ENCODE measurements around the gene INPPL1.
"Not testable (repeated sequence)": the region's sequence is repeated elsewhere in the genome, so short reads cannot be mapped to it uniquely, and the experiment has no call there.

INPPL1 gene

GRCh38 chr11:72224564-72225410 lies at the start of gene INPPL1:
TSS of gene INPPL1 (plus strand) at chr11:72224767. CDS start at chr11:72224985, 218 bp downstream.
- DNase-seq, result no peak

GRCh38 chr11:72177656-72178055 lies 46.9 kb upstream of the INPPL1 start:
- no peak for DNase-seq

GRCh38 chr11:72179049-72179803 lies 45.3 kb upstream of the INPPL1 start:
- DNase-seq, result no peak

- DNase-seq, result no peak
Measured at GRCh38 chr11:72179804-72180396, 44.7 kb upstream of the INPPL1 start.

- DNase-seq, result not testable (repeated sequence)
Measured at GRCh38 chr11:72180892-72181552, 43.5 kb upstream of the INPPL1 start.

GRCh38 chr11:72181553-72181958 lies 43.0 kb upstream of the INPPL1 start:
- not testable (repeated sequence) for DNase-seq

- DNase-seq, result no peak
Measured at GRCh38 chr11:72188267-72188666, 36.3 kb upstream of the INPPL1 start.

GRCh38 chr11:72189455-72190250 lies 34.9 kb upstream of the INPPL1 start:
- no peak for DNase-seq

GRCh38 chr11:72190631-72191071 lies 33.9 kb upstream of the INPPL1 start:
- DNase-seq, result no peak

- no peak for DNase-seq
Measured at GRCh38 chr11:72191961-72192381, 32.6 kb upstream of the INPPL1 start, which contains the start of gene FOLR1. TSS of gene FOLR1 (plus strand) at chr11:72192140. CDS start at chr11:72192174, 34 bp downstream.

- DNase-seq, result no peak
Measured at GRCh38 chr11:72195518-72196270, 28.9 kb upstream of the INPPL1 start.

- not testable (repeated sequence) for DNase-seq
Measured at GRCh38 chr11:72201445-72201844, 23.1 kb upstream of the INPPL1 start.

GRCh38 chr11:72202571-72202970 lies 22.0 kb upstream of the INPPL1 start:
- DNase-seq, result no peak

GRCh38 chr11:72203163-72203562 lies 21.4 kb upstream of the INPPL1 start:
- DNase-seq, result no peak

- no peak for DNase-seq
Measured at GRCh38 chr11:72204886-72205285, 19.7 kb upstream of the INPPL1 start.

GRCh38 chr11:72206794-72207193 lies 17.8 kb upstream of the INPPL1 start:
- DNase-seq, result not testable (repeated sequence)

- no peak for DNase-seq
Measured at GRCh38 chr11:72208281-72208680, 16.3 kb upstream of the INPPL1 start.

GRCh38 chr11:72209101-72209500 lies 15.5 kb upstream of the INPPL1 start:
- no peak for DNase-seq

- no peak for DNase-seq
Measured at GRCh38 chr11:72216638-72217037, 7.9 kb upstream of the INPPL1 start, which contains the start of gene FOLR2. TSS of gene FOLR2 (plus strand) at chr11:72216794. CDS start at chr11:72218585, 1,791 bp downstream.

- DNase-seq, result no peak
Measured at GRCh38 chr11:72217841-72218240, 6.7 kb upstream of the INPPL1 start.

- no peak for DNase-seq
Measured at GRCh38 chr11:72218251-72218745, 6.3 kb upstream of the INPPL1 start.
